Measurements from ENCODE around the gene TMEM145.

The TMEM145 gene

GRCh38 chr19:42290523-42291434 lies 22.3 kb upstream of the TMEM145 start:
- Histone ChIP-seq H3F3A (ENCODE audit: control insufficient read depth, insufficient read depth) (no peaks in the 10 kb centered on the region), H4K20me1 (ENCODE audit: control insufficient read depth, insufficient read depth, low read depth, low read length) (no peaks in the 10 kb centered on the region), H3K79me2 (ENCODE audit: control insufficient read depth, low read length) (peaks cover 10% of the 10 kb centered on the region), H3K4me1 (ENCODE audit: control insufficient read depth, low read length) (peaks cover 13% of the 10 kb centered on the region), H3K9me2 (replicated peaks; ENCODE audit: control insufficient read depth, low read length) (no peaks in the 10 kb centered on the region), H3K27ac (ENCODE audit: low read depth, low read length) (no peak overlapping the region), H3K27me3 (ENCODE audit: control insufficient read depth, low read length) (no peaks in the 10 kb centered on the region), H3K36me3 (ENCODE audit: control insufficient read depth, low read length) (peaks cover 93% of the 10 kb centered on the region), H3K4me3 (ENCODE audit: low read length) (no peak overlapping the region), H3K9me3 (ENCODE audit: control insufficient read depth, insufficient read depth, low read length) (no peaks in the 10 kb centered on the region), H3K4me2 (ENCODE audit: low read length) (no peak overlapping the region)
- TF ChIP-seq EZH2phosphoT487 (IDR thresholded peaks at IDR 0.05; ENCODE audit: borderline replicate concordance, low read length) = no peak
- TF ChIP-seq CTCF (IDR thresholded peaks at IDR 0.05; ENCODE audit: low read depth, low read length, poor library complexity, severe bottlenecking) = peak; percentile 83

- Histone ChIP-seq H3K4me2 (ENCODE audit: low read length) (no peak overlapping the region), H3K79me2 (ENCODE audit: control insufficient read depth, low read length) (peaks cover 4% of the 10 kb centered on the region), H3K4me3 (ENCODE audit: low read length) (no peak overlapping the region), H3K36me3 (ENCODE audit: control insufficient read depth, low read length) (peaks cover 93% of the 10 kb centered on the region), H3K9me2 (replicated peaks; ENCODE audit: control insufficient read depth, low read length) (no peaks in the 10 kb centered on the region), H3K27me3 (ENCODE audit: control insufficient read depth, low read length) (no peaks in the 10 kb centered on the region), H3F3A (ENCODE audit: control insufficient read depth, insufficient read depth) (no peaks in the 10 kb centered on the region), H3K4me1 (ENCODE audit: control insufficient read depth, low read length) (peaks cover 9% of the 10 kb centered on the region), H3K9me3 (ENCODE audit: control insufficient read depth, insufficient read depth, low read length) (no peaks in the 10 kb centered on the region), H4K20me1 (ENCODE audit: control insufficient read depth, insufficient read depth, low read depth, low read length) (no peaks in the 10 kb centered on the region), H3K27ac (ENCODE audit: low read depth, low read length) (no peak overlapping the region)
- TF ChIP-seq EZH2phosphoT487 (IDR thresholded peaks at IDR 0.05; ENCODE audit: borderline replicate concordance, low read length) = no peak
- no peak for TF ChIP-seq CTCF (IDR thresholded peaks at IDR 0.05; ENCODE audit: low read depth, low read length, poor library complexity, severe bottlenecking)
Observed at GRCh38 chr19:42291435-42291810, 21.7 kb upstream of the TMEM145 start.

- H3K4me3 ChIP-seq (ENCODE audit: low read length) = no peak overlapping the region
- no peaks in the 10 kb centered on the region for H3K9me3 ChIP-seq (ENCODE audit: control insufficient read depth, insufficient read depth, low read length)
- H3K27me3 ChIP-seq (ENCODE audit: control insufficient read depth, low read length) = no peaks in the 10 kb centered on the region
- H3F3A ChIP-seq (ENCODE audit: control insufficient read depth, insufficient read depth) = no peaks in the 10 kb centered on the region
- H3K4me2 ChIP-seq (ENCODE audit: low read length) = no peak overlapping the region
- H3K27ac ChIP-seq (ENCODE audit: low read depth, low read length) = no peak overlapping the region
- H3K9me2 ChIP-seq (replicated peaks; ENCODE audit: control insufficient read depth, low read length) = no peaks in the 10 kb centered on the region
- TF ChIP-seq EZH2phosphoT487 (IDR thresholded peaks at IDR 0.05; ENCODE audit: borderline replicate concordance, low read length) (no peak), CTCF (IDR thresholded peaks at IDR 0.05; ENCODE audit: low read depth, low read length, poor library complexity, severe bottlenecking) (no peak)
- no peaks in the 10 kb centered on the region for H4K20me1 ChIP-seq (ENCODE audit: control insufficient read depth, insufficient read depth, low read depth, low read length)
- H3K4me1 ChIP-seq (ENCODE audit: control insufficient read depth, low read length) = peaks cover 3% of the 10 kb centered on the region; the same call in 1 of the 2 replicates
- H3K36me3 ChIP-seq (ENCODE audit: control insufficient read depth, low read length) = peaks cover 92% of the 10 kb centered on the region
- H3K79me2 ChIP-seq (ENCODE audit: control insufficient read depth, low read length) = no peaks in the 10 kb centered on the region
Observed at GRCh38 chr19:42292042-42292960, 20.8 kb upstream of the TMEM145 start.
